DMS153 (cell line): ENCODE measurements around the gene LMAN1.

ENCODE experiments used
- DNase-seq: peaks from one replicate; lab custom pipeline; 2025; lab: John Stamatoyannopoulos, UW

LMAN1 gene

GRCh38 chr18:59358712-59359575 lies at the start of gene LMAN1:
LMAN1 (minus strand) TSS chr18:59359265; CDS start chr18:59359244, 21 bp downstream.
- DNase-seq = peak; percentile 87

GRCh38 chr18:59402432-59403090 lies 43.5 kb upstream of the LMAN1 start:
- peak; percentile 97 for DNase-seq

- no peak for DNase-seq
These were observed 41.3 kb upstream of the LMAN1 start for GRCh38 chr18:59400407-59400806.

- DNase-seq = no peak
These were observed 36.4 kb upstream of the LMAN1 start for GRCh38 chr18:59395226-59396175.

- no peak for DNase-seq
These were observed 34.3 kb upstream of the LMAN1 start for GRCh38 chr18:59393381-59393780.

- DNase-seq = no peak
These were observed 29.8 kb upstream of the LMAN1 start for GRCh38 chr18:59388817-59389216.

- peak; percentile 80 for DNase-seq
These were observed 28.9 kb upstream of the LMAN1 start for GRCh38 chr18:59387687-59388565.

- no peak for DNase-seq
These were observed 28.0 kb upstream of the LMAN1 start for GRCh38 chr18:59386909-59387686.

- DNase-seq = no peak
These were observed 26.1 kb upstream of the LMAN1 start for GRCh38 chr18:59385191-59385590.

- DNase-seq = no peak
These were observed 24.8 kb upstream of the LMAN1 start for GRCh38 chr18:59383851-59384250.

- DNase-seq = no peak
These were observed 23.3 kb upstream of the LMAN1 start for GRCh38 chr18:59382383-59382782.

GRCh38 chr18:59381949-59382348 lies 22.9 kb upstream of the LMAN1 start:
- DNase-seq = no peak

GRCh38 chr18:59380706-59381105 lies 21.6 kb upstream of the LMAN1 start:
- no peak for DNase-seq

- DNase-seq = no peak
These were observed 20.9 kb upstream of the LMAN1 start for GRCh38 chr18:59379772-59380522.

GRCh38 chr18:59377613-59378337 lies 18.7 kb upstream of the LMAN1 start:
- DNase-seq = peak; percentile 34

- no peak for DNase-seq
These were observed 17.4 kb upstream of the LMAN1 start for GRCh38 chr18:59376351-59376935.

GRCh38 chr18:59374128-59374527 lies 15.1 kb upstream of the LMAN1 start:
- DNase-seq = no peak

- no peak for DNase-seq
These were observed 13.9 kb upstream of the LMAN1 start for GRCh38 chr18:59372975-59373374.

GRCh38 chr18:59360381-59360780 lies 1.3 kb upstream of the LMAN1 start:
- no peak for DNase-seq
